Gastroesophageal sphincter (tissue), 3 donors: ENCODE results near the gene FRAT1.

ENCODE experiments used
- CTCF ChIP-seq, 4 experiments: fragments of 200-600 bp in 2 of 4; fragments of 450-650 bp in 2 of 4; sonication (generic) in 1 of 4; IDR thresholded peaks; one replicate each; pipeline ENCODE4 v1.5.1; 2017 to 2019; ENCODE audit warnings: antibody characterized with exemption in 4 of 4, mild to moderate bottlenecking in 2 of 4, moderate library complexity in 2 of 4
- EP300 ChIP-seq: sonication (generic); formaldehyde crosslinking; IDR thresholded peaks from one replicate; pipeline ENCODE4 v1.6.1; 2017; ENCODE audit warnings: antibody characterized with exemption, mild to moderate bottlenecking
- POLR2A ChIP-seq, 2 donors: fragments of 450-650 bp; IDR thresholded peaks; one replicate each; pipeline ENCODE4 v1.6.1; 2017; ENCODE audit warnings: antibody characterized with exemption in 2 of 2, mild to moderate bottlenecking in 2 of 2, moderate library complexity in 1 of 2
- POLR2AphosphoS5 ChIP-seq: sonication (generic); formaldehyde crosslinking; IDR thresholded peaks from one replicate; pipeline ENCODE4 v1.6.1; 2017; ENCODE audit warnings: antibody characterized with exemption

- TF ChIP-seq CTCF (IDR thresholded peaks at IDR 0.05), result no peak
- TF ChIP-seq POLR2A (IDR thresholded peaks at IDR 0.05), result no peak
- TF ChIP-seq EP300, result no peak
- no peak for TF ChIP-seq POLR2AphosphoS5
These were observed 39.8 kb upstream of the FRAT1 start for GRCh38 chr10:97279121-97279815.
